K562 (cell line): ENCODE data around the gene COMMD4. TPM values are rescaled to one million over a fixed set of nuclear protein-coding genes. Genes with fewer than 3 reads are reported as not detected.

Experiments
- ADNP ChIP-seq: fragments of 200-800 bp; sonication (Bioruptor generic); IDR thresholded peaks from 2 replicates; pipeline ENCODE4 v1.6.1; 2016; ENCODE audit warnings: missing genetic modification characterization, missing compliant biosample characterization
- CBX8 ChIP-seq: fragments of 200-600 bp; sonication (generic); IDR thresholded peaks from 2 replicates; pipeline ENCODE4 v1.6.1; 2012; ENCODE audit warnings: borderline replicate concordance, mixed run types, low read depth, mild to moderate bottlenecking, moderate library complexity, mixed read lengths, low read length, control low read depth, inconsistent platforms; ENCODE audit not compliant: poor library complexity, severe bottlenecking; ENCODE audit errors: extremely low read depth
- ELF2 ChIP-seq: fragments of 250-450 bp; sonication (Bioruptor Pico); IDR thresholded peaks from 2 replicates; pipeline ENCODE4 v1.5.0; 2021; ENCODE audit warnings: mild to moderate bottlenecking
- ILK ChIP-seq: fragments of 450-650 bp; IDR thresholded peaks from 2 replicates; pipeline ENCODE4 v1.6.1; 2016; ENCODE audit warnings: missing genetic modification characterization, low read depth, mild to moderate bottlenecking, missing compliant biosample characterization, moderate library complexity, borderline replicate concordance
- MEF2D ChIP-seq: conservative IDR thresholded peaks from 2 replicates; pipeline ENCODE4 v1.6.1; 2016; ENCODE audit warnings: low read depth, missing genetic modification characterization, missing compliant biosample characterization
- NCOA2 ChIP-seq, 2 experiments: fragments of 450-650 bp; IDR thresholded peaks; 2 replicates each; pipeline ENCODE4 v1.6.1; 2018; ENCODE audit warnings: mild to moderate bottlenecking in 2 of 2, moderate library complexity in 1 of 2; ENCODE audit not compliant: partially characterized antibody in 2 of 2
- PML ChIP-seq: IDR thresholded peaks from 2 replicates; pipeline ENCODE4 v1.6.1; 2012; ENCODE audit warnings: low read length, inconsistent platforms
- PPARD ChIP-seq: fragments of 250-450 bp; sonication (Bioruptor Pico); IDR thresholded peaks from 2 replicates; pipeline ENCODE4 v1.8.0; 2022; ENCODE audit warnings: inconsistent platforms, mild to moderate bottlenecking, moderate library complexity
- RBM17 ChIP-seq: fragments of 200-400 bp; formaldehyde crosslinking; IDR thresholded peaks from 2 replicates; pipeline ENCODE4 v1.6.1; 2017; ENCODE audit warnings: low read depth, mild to moderate bottlenecking, low read length, borderline replicate concordance
- RHOXF2B ChIP-seq: fragments of 250-450 bp; sonication (Bioruptor Pico); conservative IDR thresholded peaks from 2 replicates; pipeline ENCODE4 v1.5.1; 2021
- SETDB1 ChIP-seq: IDR thresholded peaks from one replicate; pipeline ENCODE4 v1.6.1; 2012; ENCODE audit warnings: low read length, control low read depth, inconsistent platforms
- SIRT6 ChIP-seq: IDR thresholded peaks from one replicate; pipeline ENCODE4 v1.6.1; 2012; ENCODE audit warnings: low read depth, mild to moderate bottlenecking, control low read depth, inconsistent platforms, low read length, moderate library complexity
- STAG1 ChIP-seq: sonication (generic); formaldehyde crosslinking; IDR thresholded peaks from 2 replicates; pipeline ENCODE4 v1.5.0; 2020; ENCODE audit warnings: missing genetic modification reagents, borderline replicate concordance
- ZBTB8A ChIP-seq: fragments of 450-650 bp; IDR thresholded peaks from 2 replicates; pipeline ENCODE4 v1.6.1; 2018; ENCODE audit warnings: mild to moderate bottlenecking, moderate library complexity; ENCODE audit not compliant: partially characterized antibody
- ZNF282 ChIP-seq: sonication (generic); formaldehyde crosslinking; IDR thresholded peaks from 2 replicates; pipeline ENCODE4 v1.8.1; 2023; ENCODE audit warnings: missing genetic modification reagents
- ZNF324 ChIP-seq: fragments of 250-450 bp; sonication (Bioruptor Pico); IDR thresholded peaks from 2 replicates; pipeline ENCODE4 v1.4.0; 2020; ENCODE audit warnings: mild to moderate bottlenecking
- ZNF408 ChIP-seq: fragments of 250-450 bp; sonication (Bioruptor Pico); IDR thresholded peaks from 2 replicates; pipeline ENCODE4 v1.4.0; 2020; ENCODE audit warnings: low read depth, mild to moderate bottlenecking, moderate library complexity
- ZNF785 ChIP-seq: fragments of 250-450 bp; sonication (Bioruptor Pico); IDR thresholded peaks from 2 replicates; pipeline ENCODE4 v1.4.0; 2020; ENCODE audit warnings: mild to moderate bottlenecking
- polyA plus RNA-seq, 8 experiments: library from polyadenylated mRNA; depleted of rRNA in 4 of 8; stranded (reverse) in 5 of 8; unstranded in 3 of 8; fragments of >200 nt; fragmentation: Nextera tagmentation in 2 of 8; fragmentation: Illumina TruSeq in 1 of 8; extraction: Ambion mirVana in 2 of 8; extraction: Trizol in 1 of 8; gene quantifications; 2 replicates each; pipeline versions ENCODE4 v1.2.1 to v1.2.3, GENCODE V29; 2011 to 2014; ENCODE audit warnings: inconsistent platforms in 1 of 8, missing spikeins in 1 of 8
- total RNA-seq, 7 experiments: library from RNA; depleted of rRNA in 6 of 7; stranded (reverse); fragments of >200 nt in 6 of 7; fragmentation: Illumina TruSeq in 2 of 7; extraction: Trizol in 2 of 7; gene quantifications; 2 replicates each; pipeline versions ENCODE4 v1.2.1 to v1.2.3, GENCODE V29; 2011 to 2021; ENCODE audit warnings: low replicate concordance in 1 of 7
- TF ChIP-seq, protein P1 (sequence below): fragments of 450-650 bp; formaldehyde crosslinking; IDR thresholded peaks from 2 replicates; pipeline ENCODE4 v1.4.0; 2020; ENCODE audit warnings: mild to moderate bottlenecking, mixed read lengths
- TF ChIP-seq, protein P2 (sequence below): fragments of 250-450 bp; sonication (Bioruptor Pico); IDR thresholded peaks from 2 replicates; pipeline ENCODE4 v1.8.0; 2022; ENCODE audit warnings: inconsistent platforms, mild to moderate bottlenecking, moderate library complexity, borderline replicate concordance
- TF ChIP-seq, protein P3 (sequence below): fragments of 200-800 bp; sonication (Bioruptor generic); IDR thresholded peaks from 2 replicates; pipeline ENCODE4 v1.6.1; 2017; ENCODE audit warnings: missing genetic modification characterization, missing compliant biosample characterization

Gene COMMD4
- total and polyA plus RNA-seq, 9 of the 15 experiments (the other 6 are each of a cell fraction or from before 2014, with no cell fraction given): 20.4 to 140 (median 63.9) TPM

DNA sequence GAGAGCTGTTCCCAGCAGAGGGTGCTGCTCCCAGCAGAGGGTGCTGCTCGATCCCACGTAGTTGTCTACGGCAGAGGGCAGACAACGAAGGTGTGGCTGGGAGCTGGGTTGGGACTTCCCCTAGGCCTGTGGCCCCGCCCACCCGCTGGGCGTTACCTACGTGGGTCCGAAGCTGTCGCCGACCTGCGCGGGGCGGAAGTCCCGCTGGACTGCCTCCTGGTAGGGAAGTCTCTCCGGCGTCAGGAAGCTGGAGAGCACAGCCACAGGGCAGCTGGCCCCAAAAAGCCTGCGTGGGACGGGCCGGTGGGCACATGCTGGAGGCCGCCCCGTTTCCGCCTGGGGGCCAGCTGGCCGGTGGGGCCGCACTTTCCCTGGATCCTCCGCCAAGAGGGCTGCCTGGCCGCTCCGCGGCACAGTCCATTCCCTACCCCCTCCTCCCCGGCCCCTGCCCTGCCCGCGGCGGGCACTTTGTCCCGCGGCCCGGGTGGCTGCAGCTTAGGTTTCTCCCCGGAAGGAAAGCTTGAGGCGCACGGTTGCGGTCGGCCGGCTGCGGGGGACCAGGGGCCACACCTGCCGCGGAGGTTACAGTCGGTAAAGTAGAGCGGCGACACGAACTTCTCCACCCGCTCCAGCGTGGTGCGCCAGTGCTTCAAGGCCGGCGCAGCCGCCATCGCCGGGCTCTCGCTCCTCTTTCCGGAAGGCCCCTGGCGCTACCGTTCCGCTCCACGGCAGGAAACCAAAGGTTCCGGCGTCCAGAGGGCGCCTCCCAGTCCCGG, 32.2 kb downstream of the COMMD4 start, which contains the start of gene MAN2C1 (continued):
- TF ChIP-seq ADNP (tag) (no peak), STAG1 (CRISPR knock-in tag) (peak; percentile 54; the same call in 1 of the 2 replicates), RBM17 (no peak), ZNF785 (no peak), NCOA2 (IDR thresholded peaks at IDR 0.05; ENCODE audit: partially characterized antibody in 2 of 2) (no peak), ZNF324 (CRISPR knock-in tag) (no peak), CBX8 (no peak), ZBTB8A (no peak), ZNF282 (CRISPR knock-in tag) (no peak), PML (peak; percentile 86), ELF2 (CRISPR knock-in tag) (peak; percentile 87), RHOXF2B (no peak), PPARD (CRISPR knock-in tag) (no peak), ILK (tag) (no peak), MEF2D (no peak), SETDB1 (no peak), SIRT6 (no peak), ZNF408 (CRISPR knock-in tag) (no peak)
- TF ChIP-seq, protein P1, sequence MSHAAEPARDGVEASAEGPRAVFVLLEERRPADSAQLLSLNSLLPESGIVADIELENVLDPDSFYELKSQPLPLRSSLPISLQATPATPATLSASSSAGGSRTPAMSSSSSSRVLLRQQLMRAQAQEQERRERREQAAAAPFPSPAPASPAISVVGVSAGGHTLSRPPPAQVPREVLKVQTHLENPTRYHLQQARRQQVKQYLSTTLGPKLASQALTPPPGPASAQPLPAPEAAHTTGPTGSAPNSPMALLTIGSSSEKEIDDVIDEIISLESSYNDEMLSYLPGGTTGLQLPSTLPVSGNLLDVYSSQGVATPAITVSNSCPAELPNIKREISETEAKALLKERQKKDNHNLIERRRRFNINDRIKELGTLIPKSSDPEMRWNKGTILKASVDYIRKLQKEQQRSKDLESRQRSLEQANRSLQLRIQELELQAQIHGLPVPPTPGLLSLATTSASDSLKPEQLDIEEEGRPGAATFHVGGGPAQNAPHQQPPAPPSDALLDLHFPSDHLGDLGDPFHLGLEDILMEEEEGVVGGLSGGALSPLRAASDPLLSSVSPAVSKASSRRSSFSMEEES (CRISPR knock-in tag): no peak
- TF ChIP-seq, protein P2, sequence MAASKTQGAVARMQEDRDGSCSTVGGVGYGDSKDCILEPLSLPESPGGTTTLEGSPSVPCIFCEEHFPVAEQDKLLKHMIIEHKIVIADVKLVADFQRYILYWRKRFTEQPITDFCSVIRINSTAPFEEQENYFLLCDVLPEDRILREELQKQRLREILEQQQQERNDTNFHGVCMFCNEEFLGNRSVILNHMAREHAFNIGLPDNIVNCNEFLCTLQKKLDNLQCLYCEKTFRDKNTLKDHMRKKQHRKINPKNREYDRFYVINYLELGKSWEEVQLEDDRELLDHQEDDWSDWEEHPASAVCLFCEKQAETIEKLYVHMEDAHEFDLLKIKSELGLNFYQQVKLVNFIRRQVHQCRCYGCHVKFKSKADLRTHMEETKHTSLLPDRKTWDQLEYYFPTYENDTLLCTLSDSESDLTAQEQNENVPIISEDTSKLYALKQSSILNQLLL (CRISPR knock-in tag): no peak
- TF ChIP-seq, protein P3, sequence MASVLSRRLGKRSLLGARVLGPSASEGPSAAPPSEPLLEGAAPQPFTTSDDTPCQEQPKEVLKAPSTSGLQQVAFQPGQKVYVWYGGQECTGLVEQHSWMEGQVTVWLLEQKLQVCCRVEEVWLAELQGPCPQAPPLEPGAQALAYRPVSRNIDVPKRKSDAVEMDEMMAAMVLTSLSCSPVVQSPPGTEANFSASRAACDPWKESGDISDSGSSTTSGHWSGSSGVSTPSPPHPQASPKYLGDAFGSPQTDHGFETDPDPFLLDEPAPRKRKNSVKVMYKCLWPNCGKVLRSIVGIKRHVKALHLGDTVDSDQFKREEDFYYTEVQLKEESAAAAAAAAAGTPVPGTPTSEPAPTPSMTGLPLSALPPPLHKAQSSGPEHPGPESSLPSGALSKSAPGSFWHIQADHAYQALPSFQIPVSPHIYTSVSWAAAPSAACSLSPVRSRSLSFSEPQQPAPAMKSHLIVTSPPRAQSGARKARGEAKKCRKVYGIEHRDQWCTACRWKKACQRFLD (CRISPR knock-in tag): peak; percentile 90
